Measurements from ENCODE around the gene TREML4. TPM values are rescaled to one million over a fixed set of nuclear protein-coding genes. Genes with fewer than 3 reads are reported as not detected.

Gene TREML4
- total RNA-seq, 3 donors from 2014 or later (not counting 1 experiment from before 2014, with no cell fraction given): 0.21 to 2.1 (median 0.32) TPM

DNA sequence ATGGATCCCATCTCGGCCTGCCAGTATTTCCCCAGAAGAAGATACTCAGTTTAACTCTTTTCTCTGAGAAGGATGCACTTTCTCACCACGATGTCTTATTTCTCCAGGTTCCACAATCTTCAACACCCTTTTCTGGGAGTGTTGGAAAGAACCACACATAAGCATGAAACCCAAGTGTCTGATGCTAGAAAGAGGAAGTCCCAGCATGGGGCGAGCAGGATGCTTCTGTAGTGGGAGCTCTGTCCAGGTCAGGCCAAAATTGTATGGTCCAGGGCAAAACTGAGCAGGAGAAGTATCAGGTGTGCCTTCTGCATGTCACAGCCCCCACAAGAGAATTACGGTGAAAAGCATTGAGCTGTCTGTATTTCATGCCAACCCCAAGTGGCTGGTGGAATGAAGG, 47.3 kb downstream of the TREML4 start:
- WGBS (ENCODE audit: insufficient coverage): 75% methylated on average over 4 of the region's 4 CpGs
- no peaks in the 10 kb centered on the region for H3K36me3 ChIP-seq (ENCODE audit: control insufficient read depth, insufficient read depth, low read length)
- intact Hi-C loops (cut with micrococcal nuclease): no loop called here
- H3K27me3 Mint-ChIP-seq (ENCODE audit: low read depth in 2 of 2): no peaks in the 10 kb centered on the region
- H3K9me3 ChIP-seq (ENCODE audit: control insufficient read depth, insufficient read depth, low read length): no peaks in the 10 kb centered on the region
- peaks cover 24% of the 10 kb centered on the region for H3K4me1 ChIP-seq (ENCODE audit: control insufficient read depth, insufficient read depth, low read length)
- ATAC-seq (no peak), DNase-seq (no peak)
- no peaks in the 10 kb centered on the region for H3K27me3 ChIP-seq (ENCODE audit: control insufficient read depth, insufficient read depth, low read length)
- H3K27ac Mint-ChIP-seq: no peak overlapping the region
- no peak overlapping the region for H3K4me3 ChIP-seq (ENCODE audit: low read length)
- no peak overlapping the region for H3K4me3 Mint-ChIP-seq
- peaks cover 20 to 37% of the 10 kb centered on the region in 2 donors for H3K4me1 Mint-ChIP-seq
- H3K36me3 Mint-ChIP-seq: no peaks in the 10 kb centered on the region
- H3K27ac ChIP-seq (ENCODE audit: low read length): no peak overlapping the region
- no peaks in the 10 kb centered on the region for H3K9me3 Mint-ChIP-seq
- TF ChIP-seq, protein P1, sequence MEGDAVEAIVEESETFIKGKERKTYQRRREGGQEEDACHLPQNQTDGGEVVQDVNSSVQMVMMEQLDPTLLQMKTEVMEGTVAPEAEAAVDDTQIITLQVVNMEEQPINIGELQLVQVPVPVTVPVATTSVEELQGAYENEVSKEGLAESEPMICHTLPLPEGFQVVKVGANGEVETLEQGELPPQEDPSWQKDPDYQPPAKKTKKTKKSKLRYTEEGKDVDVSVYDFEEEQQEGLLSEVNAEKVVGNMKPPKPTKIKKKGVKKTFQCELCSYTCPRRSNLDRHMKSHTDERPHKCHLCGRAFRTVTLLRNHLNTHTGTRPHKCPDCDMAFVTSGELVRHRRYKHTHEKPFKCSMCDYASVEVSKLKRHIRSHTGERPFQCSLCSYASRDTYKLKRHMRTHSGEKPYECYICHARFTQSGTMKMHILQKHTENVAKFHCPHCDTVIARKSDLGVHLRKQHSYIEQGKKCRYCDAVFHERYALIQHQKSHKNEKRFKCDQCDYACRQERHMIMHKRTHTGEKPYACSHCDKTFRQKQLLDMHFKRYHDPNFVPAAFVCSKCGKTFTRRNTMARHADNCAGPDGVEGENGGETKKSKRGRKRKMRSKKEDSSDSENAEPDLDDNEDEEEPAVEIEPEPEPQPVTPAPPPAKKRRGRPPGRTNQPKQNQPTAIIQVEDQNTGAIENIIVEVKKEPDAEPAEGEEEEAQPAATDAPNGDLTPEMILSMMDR (IDR thresholded peaks at IDR 0.05): no peak

DNA sequence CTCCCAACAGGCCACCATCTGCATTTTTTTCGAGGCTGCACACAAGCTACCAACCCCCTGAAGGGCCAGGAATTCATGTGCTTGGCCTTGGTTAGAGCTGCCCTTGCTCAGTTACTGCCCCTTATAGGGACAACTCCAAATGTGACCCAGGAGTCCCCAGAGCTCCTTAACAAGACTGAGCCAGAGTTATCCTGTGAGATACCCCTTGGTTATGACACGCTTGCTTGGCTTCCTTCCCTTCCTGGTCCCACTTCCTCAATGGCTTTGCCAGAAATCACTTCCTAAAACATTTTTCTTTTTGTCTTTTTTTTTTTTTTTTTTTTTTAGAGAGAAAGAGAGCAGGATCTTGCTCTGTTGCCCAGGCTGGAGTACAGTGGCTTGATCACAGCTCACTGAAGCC, 49.5 kb downstream of the TREML4 start:
- Mint-ChIP-seq H3K27ac (no peak overlapping the region), H3K9me3 (no peaks in the 10 kb centered on the region), H3K4me3 (no peak overlapping the region), H3K4me1 (peaks cover 6 to 17% of the 10 kb centered on the region in 2 donors), H3K36me3 (no peaks in the 10 kb centered on the region), H3K27me3 (ENCODE audit: low read depth in 2 of 2) (no peaks in the 10 kb centered on the region)
- Histone ChIP-seq H3K4me1 (ENCODE audit: control insufficient read depth, insufficient read depth, low read length) (peaks cover 13% of the 10 kb centered on the region), H3K27me3 (ENCODE audit: control insufficient read depth, insufficient read depth, low read length) (no peaks in the 10 kb centered on the region), H3K36me3 (ENCODE audit: control insufficient read depth, insufficient read depth, low read length) (no peaks in the 10 kb centered on the region), H3K9me3 (ENCODE audit: control insufficient read depth, insufficient read depth, low read length) (no peaks in the 10 kb centered on the region), H3K4me3 (ENCODE audit: low read length) (no peak overlapping the region), H3K27ac (ENCODE audit: low read length) (no peak overlapping the region)
- no peak for DNase-seq
- WGBS (ENCODE audit: insufficient coverage): 94% methylated on average over 2 of the region's 2 CpGs
- no peak for ATAC-seq
- TF ChIP-seq, protein P1 (IDR thresholded peaks at IDR 0.05): no peak
- intact Hi-C loops (cut with micrococcal nuclease): loop anchor here (2.0 kb wide), 1 partner anchor 41 kb away; no protein-coding TSS in a partner anchor

DNA sequence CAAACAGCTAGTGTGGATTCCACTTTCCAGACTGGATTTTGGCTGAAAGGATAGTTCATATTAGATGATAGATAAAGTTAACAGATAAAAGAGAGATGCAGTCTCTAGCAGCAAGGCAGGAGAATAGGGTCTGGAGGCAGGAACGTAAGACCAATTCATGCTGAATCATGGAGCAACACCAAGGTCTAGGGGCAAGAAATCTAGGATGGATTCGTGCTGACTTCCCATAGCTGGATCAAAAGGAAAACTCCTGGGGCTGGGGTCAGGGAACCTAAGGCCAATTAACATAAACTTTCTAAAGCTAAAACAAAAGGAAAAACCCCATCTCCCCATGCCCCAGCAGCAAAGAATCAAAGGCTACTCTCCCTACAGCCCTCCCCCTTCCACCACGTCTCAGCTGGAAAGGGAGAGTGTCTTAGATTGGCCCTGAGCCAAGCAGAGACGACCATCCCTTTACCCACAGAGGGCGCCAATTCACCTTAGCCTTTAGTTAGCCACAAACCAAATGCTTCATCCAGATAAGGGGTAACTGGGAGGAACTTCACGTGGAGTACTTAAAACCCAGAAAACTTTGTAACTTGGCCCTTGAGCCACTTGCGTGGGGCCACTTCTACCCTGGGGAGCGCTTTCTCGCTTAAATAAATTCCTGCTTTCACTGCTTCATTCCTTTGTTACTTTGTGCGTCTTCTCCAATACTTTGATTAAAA, 50.7 kb downstream of the TREML4 start:
- Mint-ChIP-seq H3K27ac (peak overlapping the region in 1 of 2 donors; percentile 58), H3K27me3 (ENCODE audit: low read depth in 2 of 2) (peaks cover 0 to 4% of the 10 kb centered on the region in 2 donors), H3K36me3 (no peaks in the 10 kb centered on the region), H3K4me3 (no peak overlapping the region), H3K9me3 (no peaks in the 10 kb centered on the region), H3K4me1 (peaks cover 6 to 11% of the 10 kb centered on the region in 2 donors)
- ATAC-seq: peak; percentile 74 to 91 (median 76)
- no peak overlapping the region for H3K4me3 ChIP-seq (ENCODE audit: low read length)
- TF ChIP-seq, protein P1 (IDR thresholded peaks at IDR 0.05): peak; percentile 37
- no peaks in the 10 kb centered on the region for H3K27me3 ChIP-seq (ENCODE audit: control insufficient read depth, insufficient read depth, low read length)
- peaks cover 13% of the 10 kb centered on the region for H3K4me1 ChIP-seq (ENCODE audit: control insufficient read depth, insufficient read depth, low read length)
- H3K9me3 ChIP-seq (ENCODE audit: control insufficient read depth, insufficient read depth, low read length): no peaks in the 10 kb centered on the region
- no peak overlapping the region for H3K27ac ChIP-seq (ENCODE audit: low read length)
- 24% methylated on average over 9 of the region's 10 CpGs for WGBS (ENCODE audit: insufficient coverage)
- no peaks in the 10 kb centered on the region for H3K36me3 ChIP-seq (ENCODE audit: control insufficient read depth, insufficient read depth, low read length)
- intact Hi-C loops (cut with micrococcal nuclease): loop anchor here (2.0 kb wide), 1 partner anchor 40 kb away; no protein-coding TSS in a partner anchor
- peak; percentile 33 to 85 for DNase-seq
